Endothelial cell of umbilical vein (primary cell): Measurements from ENCODE around the gene VAC14. TPM values are rescaled to one million over a fixed set of nuclear protein-coding genes. Genes with fewer than 3 reads are reported as not detected.

Experiments used
- BruUV-seq: library from RNA; stranded (reverse); fragments of 400-500 nt; replicated peaks from 2 replicates; lab custom pipeline; 2021; lab: Mats Ljungman, UMichigan
- CTCF ChIA-PET: fragments of 300-600, 350-600 bp; sonication (Branson Sonifier 250); formaldehyde crosslinking; loops from one replicate; lab custom pipeline; 2021; ENCODE audit warnings: antibody characterized with exemption, inconsistent platforms; lab: Charles Lee
- POLR2A ChIA-PET: fragments of 300-600, 350-600 bp; sonication (Branson Sonifier 250); formaldehyde crosslinking; loops from one replicate; lab custom pipeline; 2021; ENCODE audit warnings: antibody characterized with exemption, inconsistent platforms; lab: Charles Lee
- DNase-seq: peaks from one replicate; pipeline ENCODE4 v3.0.0-alpha.2; 2011; ENCODE audit warnings: low read depth, low spot score
- FAIRE-seq: peaks from 2 replicates; lab custom pipeline; 2011; peaks lifted over from hg19 to GRCh38; lab: Jason Lieb, UNC
- H2AFZ ChIP-seq: 2 replicates; pipeline ENCODE4 v1.6.0; 2012; ENCODE audit warnings: low read depth, low read length, control low read depth, inconsistent platforms
- H3K27ac ChIP-seq: 2 replicates; pipeline ENCODE4 v1.5.1; 2011; ENCODE audit warnings: low read depth, mild to moderate bottlenecking, control low read depth, low read length, moderate library complexity; ENCODE audit not compliant: insufficient read depth
- H3K27me3 ChIP-seq, 2 experiments: 2 replicates each; pipeline versions ENCODE4 v1.6.0 to v1.6.1; 2011; ENCODE audit warnings: low read length in 2 of 2, mixed read lengths in 1 of 2; ENCODE audit not compliant: control insufficient read depth in 2 of 2, insufficient read depth in 2 of 2
- H3K36me3 ChIP-seq, 2 experiments: 2 replicates in 1 of 2; 3 replicates in 1 of 2; pipeline ENCODE4 v1.5.1; 2011; ENCODE audit warnings: low read length in 2 of 2, mild to moderate bottlenecking in 1 of 2, moderate library complexity in 1 of 2; ENCODE audit not compliant: control insufficient read depth in 2 of 2, insufficient read depth in 2 of 2; ENCODE audit errors: extremely low read depth in 1 of 2
- H3K4me1 ChIP-seq: 3 replicates; pipeline ENCODE4 v1.5.1; 2011; ENCODE audit warnings: mild to moderate bottlenecking, low read length; ENCODE audit not compliant: control insufficient read depth, insufficient read depth; ENCODE audit errors: extremely low read depth
- H3K4me2 ChIP-seq: 2 replicates; pipeline ENCODE4 v1.6.1; 2011; ENCODE audit warnings: low read length, control low read depth, mixed read lengths; ENCODE audit not compliant: insufficient read depth
- H3K4me3 ChIP-seq, 3 experiments: fragments of 200-600 bp in 1 of 3; sonication (generic), shearing (Covaris generic) in 1 of 3; replicated peaks in 1 of 3; 2 replicates each; pipeline ENCODE4 v1.5.1; 2011 to 2016; ENCODE audit warnings: control low read depth in 3 of 3, low read length in 3 of 3, mild to moderate bottlenecking in 2 of 3, inconsistent platforms in 1 of 3, low read depth in 1 of 3, moderate library complexity in 1 of 3; ENCODE audit not compliant: insufficient read depth in 1 of 3
- H3K79me2 ChIP-seq: 2 replicates; pipeline ENCODE4 v1.6.0; 2012; ENCODE audit warnings: low read length, inconsistent platforms; ENCODE audit not compliant: control insufficient read depth, insufficient read depth
- H3K9ac ChIP-seq: replicated peaks from 2 replicates; pipeline ENCODE3; 2011; ENCODE audit warnings: low read length, control low read depth; ENCODE audit not compliant: insufficient read depth; ENCODE audit errors: extremely low read depth
- H3K9me1 ChIP-seq: replicated peaks from 3 replicates; pipeline ENCODE4 v1.6.0; 2011; ENCODE audit warnings: mild to moderate bottlenecking, low read length; ENCODE audit not compliant: control insufficient read depth, insufficient read depth; ENCODE audit errors: extremely low read depth
- H3K9me3 ChIP-seq: replicated peaks from 2 replicates; pipeline ENCODE4 v1.5.1; 2012; ENCODE audit warnings: low read length, inconsistent platforms; ENCODE audit not compliant: control insufficient read depth, insufficient read depth
- H4K20me1 ChIP-seq: replicated peaks from 2 replicates; pipeline ENCODE3; 2011; ENCODE audit warnings: mild to moderate bottlenecking, low read length; ENCODE audit not compliant: control insufficient read depth, insufficient read depth; ENCODE audit errors: extremely low read depth
- CTCF ChIP-seq, 2 donors: IDR thresholded peaks; 1 replicate in 1 of 2; 2 replicates in 1 of 2; pipeline ENCODE4 v1.5.1; 2011; ENCODE audit warnings: low read length in 2 of 2, mild to moderate bottlenecking in 2 of 2, moderate library complexity in 2 of 2, control low read depth in 1 of 2, inconsistent platforms in 1 of 2, low read depth in 1 of 2; ENCODE audit not compliant: insufficient read depth in 1 of 2; ENCODE audit errors: extremely low read depth in 1 of 2
- EZH2 ChIP-seq: IDR thresholded peaks from 2 replicates; pipeline ENCODE4 v1.6.1; 2012; ENCODE audit warnings: borderline replicate concordance, low read depth, mild to moderate bottlenecking, moderate library complexity, low read length, inconsistent platforms; ENCODE audit not compliant: severe bottlenecking
- FOS ChIP-seq: IDR thresholded peaks from 2 replicates; pipeline ENCODE4 v1.6.1; 2011; ENCODE audit warnings: mild to moderate bottlenecking, low read length, moderate library complexity, borderline replicate concordance; ENCODE audit not compliant: insufficient read depth
- GATA2 ChIP-seq: IDR thresholded peaks from 2 replicates; pipeline ENCODE4 v1.7.0; 2011; ENCODE audit warnings: low read depth, mild to moderate bottlenecking, moderate library complexity, mixed read lengths, low read length; ENCODE audit not compliant: insufficient read length, insufficient read depth
- JUN ChIP-seq: IDR thresholded peaks from 2 replicates; pipeline ENCODE4 v1.6.1; 2011; ENCODE audit warnings: borderline replicate concordance, low read depth; ENCODE audit not compliant: insufficient read length, insufficient read depth
- MAX ChIP-seq: IDR thresholded peaks from 2 replicates; pipeline ENCODE4 v1.6.1; 2011; ENCODE audit not compliant: insufficient read depth, insufficient read length
- MYC ChIP-seq: IDR thresholded peaks from one replicate; pipeline ENCODE4 v1.6.1; 2011; ENCODE audit warnings: mild to moderate bottlenecking, low read depth, low read length
- POLR2A ChIP-seq: IDR thresholded peaks from 2 replicates; pipeline ENCODE4 v1.6.1; 2012; ENCODE audit warnings: low read depth, mild to moderate bottlenecking, control low read depth, low read length
- POLR2AphosphoS5 ChIP-seq: IDR thresholded peaks from 2 replicates; pipeline ENCODE4 v1.6.1; 2012; ENCODE audit warnings: low read depth, mild to moderate bottlenecking, control low read depth, low read length, moderate library complexity; ENCODE audit not compliant: insufficient read depth
- dilution Hi-C: fragments of 300-500 bp; cut with MboI; formaldehyde crosslinking; loops from one replicate; pipeline ENCODE4 v1.15.0; 2019; ENCODE audit warnings: low sequenced_read_pairs; ENCODE audit not compliant: extremely low pct_ligation_motif_present
- intact Hi-C: fragments of 100-400 bp; cut with micrococcal nuclease; formaldehyde crosslinking; loops from one replicate; pipeline ENCODE4 v1.10.0; 2022
- polyA plus RNA-seq, 4 experiments: library from polyadenylated mRNA; depleted of rRNA in 3 of 4; stranded (reverse) in 3 of 4; unstranded in 1 of 4; fragments of >200 nt; gene quantifications; 2 replicates each; pipeline versions ENCODE4 v1.2.1 to v1.2.3, GENCODE V29; 2011 to 2012; ENCODE audit warnings: missing spikeins in 1 of 4
- total RNA-seq: library from RNA; stranded (reverse); gene quantifications from 2 replicates; pipeline ENCODE4 v1.2.3, GENCODE V29; 2021

Gene VAC14
- total and polyA plus RNA-seq, 2 donors (not counting 3 experiments of a cell fraction or from before 2014, with no cell fraction given): 37.6 to 57.9 TPM

GRCh38 chr16:70696355-70696754, 104.6 kb downstream of the VAC14 start:
- H3K79me2 ChIP-seq: no peaks in the 10 kb centered on the region
- no peak for TF ChIP-seq POLR2AphosphoS5
- no peak for TF ChIP-seq MAX
- TF ChIP-seq POLR2A: no peak
- TF ChIP-seq JUN: no peak
- no peak for TF ChIP-seq GATA2
- TF ChIP-seq EZH2: no peak
- TF ChIP-seq CTCF (IDR thresholded peaks at IDR 0.05; ENCODE audit: extremely low read depth in 1 of 2, insufficient read depth in 1 of 2, low read depth in 1 of 2, low read length in 2 of 2): no peak
- TF ChIP-seq FOS: no peak
- no peak for TF ChIP-seq MYC
- H3K4me2 ChIP-seq: no peak overlapping the region
- dilution Hi-C loops: no loop called here
- H2AFZ ChIP-seq: no peak overlapping the region
- ChIA-PET POLR2A (interaction anchor here (1.1 kb wide), 1 partner anchor 42 kb away, joined by 3 read pairs; no protein-coding TSS in a partner anchor), CTCF (interaction anchor here (0.7 to 3.2 kb wide), 7 partner anchors 8 to 75 kb away, joined by 3 to 20 read pairs (median 4); no protein-coding TSS in a partner anchor)
- H3K9me1 ChIP-seq: no peaks in the 10 kb centered on the region
- no peaks in the 10 kb centered on the region for H3K9me3 ChIP-seq
- DNase-seq (no peak), FAIRE-seq (peak; percentile 37)
- no peaks in the 10 kb centered on the region for H4K20me1 ChIP-seq
- no TSS peak for BruUV-seq
- peaks cover 35% of the 10 kb centered on the region for H3K4me1 ChIP-seq
- H3K9ac ChIP-seq: no peak overlapping the region
- no peaks in the 10 kb centered on the region for H3K27me3 ChIP-seq
- H3K36me3 ChIP-seq: no peaks in the 10 kb centered on the region
- H3K27ac ChIP-seq: no peak overlapping the region
- intact Hi-C loops: no loop called here
- H3K4me3 ChIP-seq: no peak overlapping the region
